Measurements from ENCODE around the gene SNX12.
"Not testable (repeated sequence)": the region's sequence is repeated elsewhere in the genome, so short reads cannot be mapped to it uniquely, and the experiment has no call there.

Gene SNX12

DNA sequence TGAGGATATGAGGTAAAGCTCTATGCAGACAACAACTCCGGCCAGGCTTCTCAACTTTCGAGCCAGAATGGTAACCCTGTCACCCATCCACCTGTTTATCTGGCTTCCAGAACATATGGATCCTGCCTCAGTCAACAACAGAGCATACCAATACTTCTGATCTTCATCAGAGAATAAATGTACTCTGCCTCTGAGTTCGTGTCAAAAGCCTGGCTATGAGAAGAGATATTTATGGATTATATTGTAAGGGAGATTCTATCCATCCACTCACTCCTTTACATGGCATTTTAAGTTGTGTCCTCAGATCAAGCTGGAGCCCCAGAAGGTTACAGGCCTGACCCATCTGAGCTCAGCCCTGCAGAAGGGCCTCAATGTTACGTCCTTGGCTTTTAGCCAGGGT is 17.8 kb upstream of the SNX12 start:
- no peak for DNase-seq

DNA sequence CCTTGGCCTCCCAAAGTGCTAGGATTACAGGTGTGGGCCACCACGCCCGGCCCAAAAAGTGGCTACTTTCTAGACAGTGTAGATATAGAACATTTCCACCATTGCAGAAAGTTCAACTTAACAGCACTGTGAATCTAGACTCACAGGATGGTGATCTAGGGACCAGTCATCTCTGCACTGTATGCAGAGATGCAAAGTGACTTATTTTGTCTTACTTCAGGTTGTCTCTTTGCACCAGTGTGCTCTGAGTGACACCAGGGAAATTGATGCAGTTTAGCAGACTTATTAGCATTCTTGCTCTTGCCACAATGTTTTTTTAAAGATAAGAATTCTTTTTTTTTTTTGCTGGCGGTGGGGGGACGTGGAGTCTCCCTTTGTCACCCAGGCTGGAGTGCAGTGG is 14.7 kb upstream of the SNX12 start:
- no peak for DNase-seq

DNA sequence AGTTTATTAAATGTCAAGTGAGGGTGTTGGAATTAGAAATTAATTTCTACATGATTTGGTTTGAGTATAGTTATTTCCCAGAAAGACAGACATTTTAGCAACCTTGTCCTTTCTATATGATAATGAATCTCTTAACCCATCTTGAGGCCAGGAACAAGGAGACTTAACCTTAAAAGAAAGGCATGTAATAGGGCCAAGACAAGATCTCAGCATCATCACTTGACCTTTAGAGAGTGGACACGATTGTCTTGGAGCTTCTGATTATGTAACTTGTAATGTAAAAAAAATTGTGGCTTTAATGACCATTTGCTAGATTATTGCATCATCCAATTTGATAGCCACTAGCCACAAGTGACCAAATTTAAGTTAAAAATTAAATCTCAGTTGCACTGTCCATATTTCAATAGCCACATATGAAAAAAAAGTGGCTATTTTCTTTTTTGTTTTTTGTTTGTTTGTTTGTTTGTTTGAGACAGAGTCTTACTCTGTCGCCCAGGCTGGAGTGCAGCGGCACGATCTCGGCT is 14.1 kb upstream of the SNX12 start:
- DNase-seq = no peak

DNA sequence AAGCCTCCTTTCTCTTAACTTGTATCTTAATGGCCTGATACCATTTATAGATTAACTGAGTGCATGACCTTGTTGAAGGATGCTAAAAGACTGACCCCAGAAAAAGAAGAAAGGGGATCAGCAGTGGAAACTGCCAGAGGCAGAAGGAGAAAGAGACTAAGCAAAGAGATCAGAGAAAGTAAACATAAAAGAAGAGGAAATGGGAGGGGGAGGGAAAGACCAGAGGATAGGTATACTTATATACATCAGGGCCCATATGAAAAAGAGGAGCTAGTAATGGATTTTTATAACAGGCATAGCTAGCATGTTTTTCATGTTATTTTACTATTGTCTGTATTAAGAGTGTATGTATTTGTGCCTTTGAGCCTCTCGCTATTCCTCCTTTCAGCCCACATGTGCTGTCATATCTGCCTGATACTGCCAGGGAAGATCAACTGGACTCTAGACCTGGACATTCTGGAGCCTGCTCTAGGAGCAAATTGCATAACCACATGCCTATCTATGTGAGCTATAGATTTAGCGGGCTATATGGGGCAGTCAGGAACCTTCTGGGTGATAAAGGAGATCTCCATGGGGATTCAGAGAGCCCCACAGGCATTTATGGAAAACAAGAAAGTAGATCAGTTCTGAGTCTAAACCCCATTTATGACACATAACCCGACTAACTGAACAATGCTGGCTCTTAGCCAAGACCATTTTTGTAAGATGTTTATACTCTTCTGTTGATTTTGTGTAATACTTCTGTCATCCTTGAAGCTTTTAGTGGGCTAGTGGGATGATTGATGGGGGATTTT is 13.4 kb upstream of the SNX12 start:
- DNase-seq = no peak

DNA sequence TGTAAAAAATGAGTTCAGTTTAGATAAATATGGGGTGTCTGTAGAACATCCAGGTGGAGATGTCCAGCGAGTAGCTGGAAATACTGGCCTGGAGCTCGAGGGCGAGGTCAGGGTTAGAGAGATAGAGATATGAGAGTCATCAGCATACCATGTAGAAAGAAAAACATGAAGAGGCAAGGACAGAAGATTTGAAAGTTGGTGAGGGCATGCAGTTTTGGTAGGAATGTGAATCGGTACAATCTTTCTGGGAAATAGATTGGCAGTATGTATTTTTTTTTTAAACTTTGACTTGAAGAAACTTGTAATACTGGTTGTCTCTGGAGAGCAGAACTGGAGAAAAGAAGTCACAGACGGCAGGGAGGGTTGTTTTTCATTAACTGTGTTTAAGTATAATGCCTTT is 2.4 kb upstream of the SNX12 start:
- no peak for DNase-seq

DNA sequence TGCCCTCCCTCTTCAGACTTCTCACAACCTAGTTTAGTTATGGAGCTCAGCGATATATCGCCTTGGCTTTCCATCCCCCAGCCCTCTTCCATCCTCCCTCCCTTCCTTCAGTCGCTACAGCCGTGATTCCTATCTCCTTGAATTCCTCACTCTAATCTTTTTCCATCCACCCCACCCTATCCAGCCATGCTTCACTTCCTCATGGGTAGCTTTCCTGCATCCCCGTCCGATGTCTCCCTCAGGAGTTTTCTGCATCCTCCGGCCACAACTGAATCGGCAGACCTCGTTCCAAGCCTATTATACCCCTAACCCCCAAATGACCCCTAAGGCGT is 456 bp downstream of the SNX12 start:
- peak in 1 of 2 experiments; percentile 31 for DNase-seq

DNA sequence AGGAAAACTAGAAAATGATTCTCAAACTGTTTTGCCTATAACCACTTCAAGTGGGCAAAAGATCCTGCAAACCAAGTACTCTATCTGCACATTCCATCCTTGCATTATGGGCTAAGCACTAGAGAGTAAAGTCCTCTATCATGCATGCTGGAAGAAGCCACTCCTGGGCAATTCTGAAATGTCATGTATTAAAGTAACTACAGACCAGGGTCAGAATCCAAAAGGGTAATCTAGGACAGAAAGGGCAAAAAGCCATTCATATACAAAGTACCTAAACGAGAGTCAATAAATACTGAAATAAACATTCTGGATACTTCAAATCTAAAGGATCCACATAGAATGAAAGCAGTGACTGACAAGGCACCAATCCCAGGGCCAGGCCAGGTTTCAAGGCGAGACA is 1.0 kb downstream of the SNX12 start:
- no peak for DNase-seq

DNA sequence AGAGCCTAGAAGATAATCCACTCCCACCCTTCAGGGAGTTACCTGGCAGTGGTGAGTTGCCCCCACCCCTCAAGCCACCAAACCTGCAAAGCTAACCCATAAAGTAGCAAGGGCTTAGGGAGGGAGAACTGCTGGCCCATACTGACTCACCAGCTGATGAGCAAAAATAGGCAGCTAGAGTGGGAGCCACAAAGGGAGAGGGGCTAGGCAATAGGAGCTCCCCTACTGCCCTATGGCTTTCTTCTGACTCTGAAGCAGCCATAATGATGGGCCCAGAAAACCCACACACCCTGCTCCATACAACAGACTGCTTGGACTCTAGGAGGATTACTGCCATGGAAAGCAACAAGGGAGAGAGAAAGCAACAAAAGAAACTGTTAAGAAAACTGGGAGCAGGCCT is 8.0 kb downstream of the SNX12 start:
- no peak for DNase-seq

DNA sequence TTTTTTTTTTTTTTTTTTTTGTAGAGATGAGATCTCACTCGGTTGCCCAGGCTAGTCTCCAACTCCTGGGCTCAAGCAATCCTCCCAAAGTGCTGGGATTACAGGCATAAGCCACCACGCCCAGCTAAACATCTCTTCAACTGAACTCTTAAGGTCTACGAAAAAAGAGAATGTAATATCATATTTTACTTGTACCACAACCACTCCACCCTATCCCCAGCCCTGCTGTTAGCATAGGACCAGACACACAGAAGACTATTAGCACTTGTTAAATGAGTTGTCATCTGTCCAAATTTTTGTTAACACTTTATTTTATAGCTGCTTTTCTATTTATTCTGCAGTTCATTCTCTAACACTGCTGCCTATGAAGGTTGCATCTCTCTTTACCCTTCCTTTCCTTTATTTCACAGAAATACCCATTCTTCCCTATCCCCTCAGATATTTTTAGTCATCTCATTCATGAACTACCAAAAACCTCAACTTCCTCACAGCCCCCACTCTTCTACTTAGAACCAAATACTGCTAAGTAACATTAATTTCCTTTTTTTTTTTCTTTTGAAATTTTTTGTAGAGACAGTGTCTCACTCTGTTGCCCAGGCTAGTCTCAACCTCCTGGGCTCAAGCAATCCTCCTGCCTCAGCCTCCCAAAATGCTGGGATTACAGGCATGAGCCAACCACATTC is 10.1 kb downstream of the SNX12 start:
- DNase-seq = no peak

DNA sequence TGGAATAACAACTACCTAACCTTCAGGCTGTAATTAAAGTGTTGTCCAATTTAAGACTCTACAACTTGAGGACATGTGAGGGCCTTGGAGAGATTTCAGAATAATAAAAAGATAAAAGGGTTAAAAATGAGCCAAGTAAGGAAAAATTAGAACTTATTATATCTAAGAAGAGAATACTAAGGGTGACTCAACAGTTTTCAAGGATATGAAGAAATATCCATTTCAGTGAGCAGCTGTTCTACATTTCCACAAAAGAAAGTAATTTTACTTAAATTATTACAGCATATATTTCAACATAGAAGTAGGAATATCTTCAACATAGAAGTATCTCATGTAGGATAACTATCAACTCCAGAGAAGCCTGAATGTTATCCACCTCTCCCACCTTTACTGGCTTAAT is 11.3 kb downstream of the SNX12 start:
- no peak for DNase-seq

DNA sequence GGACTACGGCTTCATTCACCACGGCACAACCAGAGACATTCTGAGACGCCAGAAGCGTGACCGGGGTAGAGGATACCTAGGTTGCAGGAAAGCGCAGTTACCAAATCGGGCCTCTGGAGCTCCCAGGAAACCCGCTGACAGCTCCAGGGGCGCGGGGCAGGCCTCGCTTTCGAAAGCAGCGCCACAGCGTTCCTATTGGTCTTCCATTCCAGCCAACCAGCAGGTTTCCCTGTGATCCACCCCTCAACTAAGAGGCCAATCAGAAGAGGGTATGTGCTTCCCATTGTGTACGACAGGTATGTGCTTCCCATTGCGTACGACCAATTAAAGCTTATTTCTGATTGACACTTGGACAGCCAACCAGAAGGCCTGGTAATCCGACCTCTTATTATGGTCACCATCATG is 14.9 kb downstream of the SNX12 start:
- DNase-seq = no peak

DNA sequence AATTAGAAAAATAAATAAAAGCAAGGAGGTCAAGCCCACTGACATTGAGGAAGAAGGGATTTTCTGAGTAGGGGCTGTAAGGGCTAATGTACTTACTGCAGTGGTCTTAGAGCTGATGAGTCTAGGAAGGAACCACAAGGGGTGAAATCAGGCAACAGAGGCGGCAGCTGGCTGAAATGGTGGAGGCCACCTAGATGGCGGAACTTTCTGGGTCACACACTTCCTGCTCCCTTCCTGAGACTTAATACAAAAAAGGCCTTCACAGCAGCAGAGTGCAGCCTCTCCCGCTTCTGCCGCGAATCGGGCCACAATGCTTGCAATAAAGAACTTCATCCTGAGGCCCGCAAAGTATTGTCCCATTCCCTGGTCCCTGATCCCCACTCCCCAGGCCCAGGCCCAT is 15.4 kb downstream of the SNX12 start:
- DNase-seq = no peak

DNA sequence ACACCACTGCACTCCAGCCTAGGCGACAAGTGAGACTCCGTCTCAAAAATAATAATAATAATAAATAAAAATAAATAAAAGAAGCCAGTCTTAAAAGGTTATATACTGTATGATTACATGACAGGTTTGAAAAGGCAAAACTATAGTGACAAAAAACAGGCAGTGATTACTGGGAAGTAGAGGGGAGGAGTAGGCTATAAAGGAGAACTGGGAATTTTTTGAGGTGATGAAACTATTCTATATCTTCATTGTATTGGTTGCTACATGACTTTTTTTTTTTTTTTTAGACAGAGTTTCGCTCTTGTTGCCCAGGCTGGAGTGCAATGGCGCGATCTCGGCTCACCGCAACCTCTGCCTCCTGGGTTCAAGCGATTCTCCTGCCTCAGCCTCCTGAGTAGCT is 20.2 kb downstream of the SNX12 start:
- DNase-seq = not testable (repeated sequence)

DNA sequence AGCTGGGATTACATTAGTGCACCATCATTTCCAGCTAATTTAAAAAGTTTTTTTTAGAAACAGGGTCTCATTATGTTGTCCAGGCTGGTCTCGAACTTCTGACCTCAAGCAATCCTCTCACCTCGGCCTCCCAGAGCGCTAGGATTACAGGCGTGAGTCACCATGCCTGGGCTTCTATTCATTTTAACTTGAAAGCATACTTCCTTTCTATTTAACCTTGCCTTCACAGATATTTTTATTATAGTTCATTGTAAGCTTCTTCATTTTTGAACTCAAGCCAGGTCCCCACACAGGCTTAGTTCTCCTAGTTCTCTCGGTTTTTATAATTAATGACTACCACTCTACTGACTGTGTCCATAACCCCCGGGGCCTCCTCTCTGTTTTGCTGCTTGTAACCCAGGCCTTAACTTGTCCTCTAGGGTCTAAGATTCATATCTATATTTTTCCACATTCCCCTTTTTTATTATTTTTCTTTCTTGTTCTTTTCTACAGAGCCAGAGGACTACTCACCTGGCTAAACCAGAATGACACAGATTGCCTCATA is 50.7 kb downstream of the SNX12 start:
- DNase-seq = no peak
